ENCODE results near the gene FBXW8. TPM values are rescaled to one million over a fixed set of nuclear protein-coding genes. Genes with fewer than 3 reads are reported as not detected.

Gene FBXW8
- total RNA-seq, 4 donors from 2014 or later: 4.2 to 5.6 (median 4.7) TPM

DNA sequence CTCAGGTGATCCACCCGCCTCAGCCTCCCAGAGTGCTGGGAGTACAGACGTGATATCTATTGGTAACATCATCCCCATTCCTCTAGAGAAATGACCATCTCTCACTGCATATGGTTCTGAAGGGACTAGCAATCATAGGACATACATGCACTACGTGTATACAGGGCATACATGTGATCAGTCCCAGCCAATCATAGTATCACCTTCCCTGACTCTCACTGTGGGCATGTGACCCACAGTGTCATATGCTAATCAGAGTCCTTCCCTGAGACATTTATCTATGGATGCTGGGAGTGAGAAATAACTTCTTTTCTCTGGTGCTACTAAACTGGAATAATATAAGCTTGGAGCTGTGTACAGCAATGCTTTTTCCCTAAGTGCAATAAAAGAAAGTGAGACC lies 12.1 kb upstream of the FBXW8 start:
- DNase-seq: no peak
- no peak for ATAC-seq
- Histone ChIP-seq H3K4me3 (no peak overlapping the region), H3K4me1 (no peaks in the 10 kb centered on the region), H3K27ac (no peak overlapping the region), H3K36me3 (no peaks in the 10 kb centered on the region), H3K9me3 (no peaks in the 10 kb centered on the region), H3K27me3 (peaks cover 9 to 12% (median 11%) of the 10 kb centered on the region in 3 donors)
- intact Hi-C loops (cut with DNase I; ENCODE audit: low total_unique reads): no loop called here
- TF ChIP-seq POLR2A (IDR thresholded peaks at IDR 0.05): no peak
- TF ChIP-seq, protein P1, sequence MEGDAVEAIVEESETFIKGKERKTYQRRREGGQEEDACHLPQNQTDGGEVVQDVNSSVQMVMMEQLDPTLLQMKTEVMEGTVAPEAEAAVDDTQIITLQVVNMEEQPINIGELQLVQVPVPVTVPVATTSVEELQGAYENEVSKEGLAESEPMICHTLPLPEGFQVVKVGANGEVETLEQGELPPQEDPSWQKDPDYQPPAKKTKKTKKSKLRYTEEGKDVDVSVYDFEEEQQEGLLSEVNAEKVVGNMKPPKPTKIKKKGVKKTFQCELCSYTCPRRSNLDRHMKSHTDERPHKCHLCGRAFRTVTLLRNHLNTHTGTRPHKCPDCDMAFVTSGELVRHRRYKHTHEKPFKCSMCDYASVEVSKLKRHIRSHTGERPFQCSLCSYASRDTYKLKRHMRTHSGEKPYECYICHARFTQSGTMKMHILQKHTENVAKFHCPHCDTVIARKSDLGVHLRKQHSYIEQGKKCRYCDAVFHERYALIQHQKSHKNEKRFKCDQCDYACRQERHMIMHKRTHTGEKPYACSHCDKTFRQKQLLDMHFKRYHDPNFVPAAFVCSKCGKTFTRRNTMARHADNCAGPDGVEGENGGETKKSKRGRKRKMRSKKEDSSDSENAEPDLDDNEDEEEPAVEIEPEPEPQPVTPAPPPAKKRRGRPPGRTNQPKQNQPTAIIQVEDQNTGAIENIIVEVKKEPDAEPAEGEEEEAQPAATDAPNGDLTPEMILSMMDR (IDR thresholded peaks at IDR 0.05 in 4 of 5, conservative IDR thresholded peaks at IDR 0.05 in 1 of 5): no peak
- in situ Hi-C loops (cut with MboI; ENCODE audit: low sequenced_read_pairs in 4 of 4): no loop called here

DNA sequence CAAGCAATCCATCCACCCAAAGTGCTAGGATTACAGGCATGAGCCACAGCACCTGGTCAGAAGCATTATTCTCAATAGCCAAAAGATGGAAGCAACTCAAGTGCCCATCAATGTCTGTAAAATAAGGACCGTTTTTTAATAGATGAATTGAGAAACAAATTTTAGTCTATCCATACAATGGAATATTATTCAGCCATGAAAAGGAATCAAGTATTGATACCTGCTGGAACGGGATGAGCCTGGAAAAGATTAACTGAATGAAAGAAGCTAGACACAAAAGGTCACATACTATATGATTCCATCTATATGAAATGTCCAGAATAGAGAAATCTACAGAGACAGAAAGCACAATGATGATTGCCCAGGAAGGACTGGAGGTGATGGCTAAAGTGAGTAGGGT lies 9.1 kb upstream of the FBXW8 start:
- Histone ChIP-seq H3K27ac (no peak overlapping the region), H3K9me3 (no peaks in the 10 kb centered on the region), H3K27me3 (peaks cover 9 to 12% (median 11%) of the 10 kb centered on the region in 3 donors), H3K36me3 (no peaks in the 10 kb centered on the region), H3K4me3 (no peak overlapping the region), H3K4me1 (no peaks in the 10 kb centered on the region)
- in situ Hi-C loops (cut with MboI; ENCODE audit: low sequenced_read_pairs in 4 of 4) (no loop called here), intact Hi-C loops (cut with DNase I; ENCODE audit: low total_unique reads) (no loop called here)
- no peak for DNase-seq
- ATAC-seq: no peak
- no peak for TF ChIP-seq POLR2A (IDR thresholded peaks at IDR 0.05)
- TF ChIP-seq, protein P1 (IDR thresholded peaks at IDR 0.05 in 4 of 5, conservative IDR thresholded peaks at IDR 0.05 in 1 of 5): no peak

DNA sequence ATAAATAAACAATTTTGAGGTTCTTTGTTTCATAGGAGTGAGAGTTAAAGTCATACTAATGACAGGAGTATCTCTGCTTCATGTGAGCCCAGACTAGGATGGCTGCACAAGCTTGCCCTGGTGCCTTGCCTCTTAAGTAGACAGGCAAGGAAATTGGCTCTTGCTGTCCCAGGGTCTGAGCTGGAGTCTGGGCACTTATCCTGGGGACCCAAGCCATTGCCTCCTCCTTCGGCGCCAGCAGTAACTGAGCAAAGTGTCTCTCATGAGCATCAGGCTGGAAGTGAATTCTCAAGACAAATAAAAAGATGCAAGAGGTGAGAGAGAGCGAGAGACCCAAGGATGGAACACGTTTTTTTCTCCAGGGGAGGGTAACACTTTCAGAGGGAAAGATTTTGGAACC lies 6.9 kb upstream of the FBXW8 start:
- H3K27ac ChIP-seq: no peak overlapping the region
- H3K4me3 ChIP-seq: no peak overlapping the region
- H3K9me3 ChIP-seq: no peaks in the 10 kb centered on the region
- intact Hi-C loops (cut with DNase I; ENCODE audit: low total_unique reads): no loop called here
- H3K36me3 ChIP-seq: no peaks in the 10 kb centered on the region
- DNase-seq: no peak
- in situ Hi-C loops (cut with MboI; ENCODE audit: low sequenced_read_pairs in 4 of 4): no loop called here
- no peaks in the 10 kb centered on the region for H3K4me1 ChIP-seq
- H3K27me3 ChIP-seq: peaks cover 8 to 12% (median 11%) of the 10 kb centered on the region in 3 donors
- TF ChIP-seq, protein P1 (IDR thresholded peaks at IDR 0.05 in 4 of 5, conservative IDR thresholded peaks at IDR 0.05 in 1 of 5): no peak
- no peak for TF ChIP-seq POLR2A (IDR thresholded peaks at IDR 0.05)
- ATAC-seq: no peak

DNA sequence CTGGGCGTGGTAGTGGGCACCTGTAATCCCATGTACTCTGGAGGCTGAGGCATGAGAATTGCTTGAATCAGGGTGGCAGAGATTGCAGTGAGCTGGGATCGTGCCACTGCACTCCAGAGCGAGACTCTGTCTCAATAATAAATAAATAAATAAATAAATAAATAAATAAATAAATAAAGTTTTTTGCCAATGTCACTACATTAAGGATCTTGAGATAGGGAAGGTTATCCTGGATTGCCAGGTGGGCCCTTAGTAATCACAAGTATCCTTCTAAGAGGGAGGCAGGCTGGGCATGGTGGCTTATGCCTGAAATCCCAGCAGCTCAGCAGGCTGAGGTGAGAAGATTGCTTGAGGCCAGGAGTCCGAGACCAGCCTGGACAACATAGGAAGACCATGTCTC lies 4.5 kb upstream of the FBXW8 start:
- no peaks in the 10 kb centered on the region for H3K4me1 ChIP-seq
- no peaks in the 10 kb centered on the region for H3K9me3 ChIP-seq
- no peak overlapping the region for H3K27ac ChIP-seq
- in situ Hi-C loops (cut with MboI; ENCODE audit: low sequenced_read_pairs in 4 of 4) (no loop called here), intact Hi-C loops (cut with DNase I; ENCODE audit: low total_unique reads) (no loop called here)
- H3K4me3 ChIP-seq: no peak overlapping the region
- no peak for TF ChIP-seq POLR2A (IDR thresholded peaks at IDR 0.05)
- TF ChIP-seq, protein P1 (IDR thresholded peaks at IDR 0.05 in 4 of 5, conservative IDR thresholded peaks at IDR 0.05 in 1 of 5): no peak
- DNase-seq: no peak
- H3K36me3 ChIP-seq: no peaks in the 10 kb centered on the region
- peaks cover 0 to 6% (median 3%) of the 10 kb centered on the region in 3 donors for H3K27me3 ChIP-seq
- no peak for ATAC-seq

DNA sequence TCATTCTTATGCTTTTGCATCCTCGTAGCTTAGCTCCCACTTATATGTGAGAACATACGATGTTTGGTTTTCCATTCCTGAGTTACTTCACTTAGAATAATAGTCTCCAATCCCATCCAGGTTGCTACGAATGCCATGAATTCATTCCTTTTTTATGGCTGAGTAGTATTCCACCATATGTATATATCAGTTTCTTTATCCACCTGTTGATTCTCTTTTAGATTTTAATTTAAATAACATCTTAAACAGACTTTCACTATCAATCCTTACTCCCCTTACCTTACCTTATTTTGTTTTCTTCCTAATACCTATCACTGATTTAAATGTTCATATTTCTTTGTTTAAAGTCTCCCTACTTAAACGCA lies 488 bp upstream of the FBXW8 start:
- Histone ChIP-seq H3K4me1 (peaks cover 7 to 8% of the 10 kb centered on the region in 2 donors), H3K27me3 (no peaks in the 10 kb centered on the region), H3K36me3 (no peaks in the 10 kb centered on the region), H3K4me3 (peak overlapping the region; percentile 63 to 84 (median 68)), H3K9me3 (no peaks in the 10 kb centered on the region), H3K27ac (peak overlapping the region in 3 of 4 donors; percentile 76 to 81 (median 78))
- TF ChIP-seq POLR2A (IDR thresholded peaks at IDR 0.05): no peak
- TF ChIP-seq, protein P1 (IDR thresholded peaks at IDR 0.05 in 4 of 5, conservative IDR thresholded peaks at IDR 0.05 in 1 of 5): no peak
- intact Hi-C loops (cut with DNase I; ENCODE audit: low total_unique reads) (no loop called here), in situ Hi-C loops (cut with MboI; ENCODE audit: low sequenced_read_pairs in 4 of 4) (no loop called here)
- ATAC-seq (no peak), DNase-seq (no peak)
